IMR-90 (cell line): ENCODE measurements around the gene ADGRD1.

ENCODE experiments used
- BHLHE40 ChIP-seq: fragments of 150-350 bp; IDR thresholded peaks from 2 replicates; pipeline ENCODE4 v1.6.1; 2016; ENCODE audit warnings: mild to moderate bottlenecking, low read depth, low read length
- CEBPB ChIP-seq: IDR thresholded peaks from 2 replicates; pipeline ENCODE4 v1.6.1; 2012; ENCODE audit warnings: low read depth, low read length, improper control_type of control experiment
- FOS ChIP-seq: fragments of 150-350 bp; IDR thresholded peaks from 2 replicates; pipeline ENCODE4 v1.6.1; 2016; ENCODE audit warnings: low read depth, low read length
- MAZ ChIP-seq: IDR thresholded peaks from 2 replicates; pipeline ENCODE4 v1.6.1; 2012; ENCODE audit warnings: low read depth, mild to moderate bottlenecking, low read length, improper control_type of control experiment, moderate library complexity, borderline replicate concordance
- MXI1 ChIP-seq: IDR thresholded peaks from 2 replicates; pipeline ENCODE4 v1.6.1; 2012; ENCODE audit warnings: low read depth, mild to moderate bottlenecking, low read length, moderate library complexity, borderline replicate concordance
- NFE2L2 ChIP-seq: fragments of 150-350 bp; IDR thresholded peaks from 2 replicates; pipeline ENCODE4 v1.6.1; 2016; ENCODE audit warnings: low read depth, mild to moderate bottlenecking, low read length
- POLR2A ChIP-seq: IDR thresholded peaks from 2 replicates; pipeline ENCODE4 v1.6.1; 2012; ENCODE audit warnings: mild to moderate bottlenecking, low read depth, low read length
- RAD21 ChIP-seq: IDR thresholded peaks from 2 replicates; pipeline ENCODE4 v1.6.1; 2012; ENCODE audit warnings: low read length, improper control_type of control experiment
- RCOR1 ChIP-seq: IDR thresholded peaks from 2 replicates; pipeline ENCODE4 v1.6.1; 2012; ENCODE audit warnings: mild to moderate bottlenecking, low read length, improper control_type of control experiment; ENCODE audit not compliant: insufficient replicate concordance
- RFX5 ChIP-seq: IDR thresholded peaks from 2 replicates; pipeline ENCODE4 v1.8.0; 2012; ENCODE audit warnings: low read depth, mild to moderate bottlenecking, low read length, moderate library complexity
- SMC3 ChIP-seq: fragments of 150-350 bp; IDR thresholded peaks from 2 replicates; pipeline ENCODE4 v1.6.1; 2016; ENCODE audit warnings: low read depth, mild to moderate bottlenecking, antibody characterized with exemption, low read length, moderate library complexity
- TF ChIP-seq, protein P1 (sequence below): conservative IDR thresholded peaks from 2 replicates; pipeline ENCODE4 v1.5.1; 2012; ENCODE audit warnings: mild to moderate bottlenecking, low read depth, low read length, improper control_type of control experiment
- TF ChIP-seq, protein P2 (sequence below): fragments of 150-350 bp; IDR thresholded peaks from 2 replicates; pipeline ENCODE4 v1.6.1; 2017; ENCODE audit warnings: mild to moderate bottlenecking, antibody characterized with exemption, low read length, low read depth
- TF ChIP-seq, protein P3 (sequence below): fragments of 150-350 bp; IDR thresholded peaks from 2 replicates; pipeline ENCODE4 v1.6.1; 2016; ENCODE audit warnings: low read depth, mild to moderate bottlenecking, low read length, moderate library complexity, borderline replicate concordance

DNA sequence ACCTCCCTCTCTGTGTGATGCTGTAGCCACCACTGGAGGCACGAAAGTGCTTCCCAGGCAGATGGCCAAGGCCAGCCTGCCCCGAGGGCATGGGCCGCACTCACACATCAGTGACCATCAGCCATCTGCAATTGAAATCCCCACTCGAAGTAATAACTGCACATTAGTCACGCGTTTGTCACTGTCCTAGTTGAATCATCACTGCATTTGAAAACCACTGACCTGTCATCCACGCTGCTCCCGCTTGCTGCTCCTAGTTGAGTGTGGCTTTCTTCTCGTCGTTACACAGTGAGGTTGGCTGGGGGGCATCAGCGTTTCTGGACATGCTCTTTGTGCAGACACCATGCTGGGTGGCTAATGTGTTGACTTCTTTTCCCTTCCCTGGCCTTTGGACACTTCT, 176.1 kb downstream of the ADGRD1 start:
- TF ChIP-seq, protein P1, sequence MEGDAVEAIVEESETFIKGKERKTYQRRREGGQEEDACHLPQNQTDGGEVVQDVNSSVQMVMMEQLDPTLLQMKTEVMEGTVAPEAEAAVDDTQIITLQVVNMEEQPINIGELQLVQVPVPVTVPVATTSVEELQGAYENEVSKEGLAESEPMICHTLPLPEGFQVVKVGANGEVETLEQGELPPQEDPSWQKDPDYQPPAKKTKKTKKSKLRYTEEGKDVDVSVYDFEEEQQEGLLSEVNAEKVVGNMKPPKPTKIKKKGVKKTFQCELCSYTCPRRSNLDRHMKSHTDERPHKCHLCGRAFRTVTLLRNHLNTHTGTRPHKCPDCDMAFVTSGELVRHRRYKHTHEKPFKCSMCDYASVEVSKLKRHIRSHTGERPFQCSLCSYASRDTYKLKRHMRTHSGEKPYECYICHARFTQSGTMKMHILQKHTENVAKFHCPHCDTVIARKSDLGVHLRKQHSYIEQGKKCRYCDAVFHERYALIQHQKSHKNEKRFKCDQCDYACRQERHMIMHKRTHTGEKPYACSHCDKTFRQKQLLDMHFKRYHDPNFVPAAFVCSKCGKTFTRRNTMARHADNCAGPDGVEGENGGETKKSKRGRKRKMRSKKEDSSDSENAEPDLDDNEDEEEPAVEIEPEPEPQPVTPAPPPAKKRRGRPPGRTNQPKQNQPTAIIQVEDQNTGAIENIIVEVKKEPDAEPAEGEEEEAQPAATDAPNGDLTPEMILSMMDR: no peak
- TF ChIP-seq POLR2A (no peak), MXI1 (no peak), CEBPB (no peak), MAZ (no peak), RAD21 (no peak), FOS (no peak), NFE2L2 (no peak), RFX5 (no peak), SMC3 (no peak), RCOR1 (no peak), BHLHE40 (no peak)
- TF ChIP-seq, protein P2, sequence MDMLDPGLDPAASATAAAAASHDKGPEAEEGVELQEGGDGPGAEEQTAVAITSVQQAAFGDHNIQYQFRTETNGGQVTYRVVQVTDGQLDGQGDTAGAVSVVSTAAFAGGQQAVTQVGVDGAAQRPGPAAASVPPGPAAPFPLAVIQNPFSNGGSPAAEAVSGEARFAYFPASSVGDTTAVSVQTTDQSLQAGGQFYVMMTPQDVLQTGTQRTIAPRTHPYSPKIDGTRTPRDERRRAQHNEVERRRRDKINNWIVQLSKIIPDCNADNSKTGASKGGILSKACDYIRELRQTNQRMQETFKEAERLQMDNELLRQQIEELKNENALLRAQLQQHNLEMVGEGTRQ: no peak
- TF ChIP-seq, protein P3, sequence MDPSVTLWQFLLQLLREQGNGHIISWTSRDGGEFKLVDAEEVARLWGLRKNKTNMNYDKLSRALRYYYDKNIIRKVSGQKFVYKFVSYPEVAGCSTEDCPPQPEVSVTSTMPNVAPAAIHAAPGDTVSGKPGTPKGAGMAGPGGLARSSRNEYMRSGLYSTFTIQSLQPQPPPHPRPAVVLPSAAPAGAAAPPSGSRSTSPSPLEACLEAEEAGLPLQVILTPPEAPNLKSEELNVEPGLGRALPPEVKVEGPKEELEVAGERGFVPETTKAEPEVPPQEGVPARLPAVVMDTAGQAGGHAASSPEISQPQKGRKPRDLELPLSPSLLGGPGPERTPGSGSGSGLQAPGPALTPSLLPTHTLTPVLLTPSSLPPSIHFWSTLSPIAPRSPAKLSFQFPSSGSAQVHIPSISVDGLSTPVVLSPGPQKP: no peak
